SK-N-SH treated with all-trans-retinoic acid at 6 μM for 48 hours (cell line): ENCODE measurements around the gene ZNF486.

ENCODE experiments used
- ARNTL ChIP-seq: fragments of 450-650 bp; formaldehyde crosslinking; IDR thresholded peaks from 2 replicates; pipeline ENCODE4 v1.5.0; 2020; ENCODE audit warnings: low read depth, mild to moderate bottlenecking, moderate library complexity, borderline replicate concordance
- ESRRG ChIP-seq: fragments of 250-450 bp; sonication (Bioruptor Pico); IDR thresholded peaks from 2 replicates; pipeline ENCODE4 v1.6.1; 2021; ENCODE audit warnings: mild to moderate bottlenecking
- GLIS3 ChIP-seq: fragments of 250-450 bp; sonication (Bioruptor Pico); IDR thresholded peaks from 2 replicates; pipeline ENCODE4 v1.5.0; 2020; ENCODE audit warnings: mild to moderate bottlenecking, moderate library complexity
- TCF4 ChIP-seq: fragments of 250-450 bp; sonication (Bioruptor Pico); IDR thresholded peaks from 2 replicates; pipeline ENCODE4 v1.8.0; 2021; ENCODE audit warnings: mild to moderate bottlenecking, moderate library complexity, borderline replicate concordance
- TOX ChIP-seq: fragments of 250-450 bp; sonication (Bioruptor Pico); IDR thresholded peaks from 2 replicates; pipeline ENCODE4 v1.8.0; 2021; ENCODE audit warnings: mild to moderate bottlenecking, moderate library complexity, borderline replicate concordance
- ZNF70 ChIP-seq: fragments of 450-650 bp; formaldehyde crosslinking; IDR thresholded peaks from 2 replicates; pipeline ENCODE4 v1.5.0; 2020; ENCODE audit warnings: mild to moderate bottlenecking, moderate library complexity
- TF ChIP-seq, protein P1 (sequence below): fragments of 250-450 bp; sonication (Bioruptor Pico); IDR thresholded peaks from 2 replicates; pipeline ENCODE4 v1.8.0; 2020; ENCODE audit warnings: mild to moderate bottlenecking, moderate library complexity, borderline replicate concordance
- TF ChIP-seq, protein P2 (sequence below): fragments of 250-450 bp; sonication (Bioruptor Pico); IDR thresholded peaks from 2 replicates; pipeline ENCODE4 v1.5.1; 2020; ENCODE audit warnings: low read depth, mild to moderate bottlenecking, moderate library complexity

GRCh38 chr19:20244356-20244755, 77.3 kb downstream of the ZNF486 start:
- TF ChIP-seq ARNTL (CRISPR knock-in tag) (no peak), TCF4 (CRISPR knock-in tag) (no peak), ESRRG (CRISPR knock-in tag) (no peak), ZNF70 (CRISPR knock-in tag) (no peak), GLIS3 (no peak), TOX (CRISPR knock-in tag) (no peak)
- TF ChIP-seq, protein P1, sequence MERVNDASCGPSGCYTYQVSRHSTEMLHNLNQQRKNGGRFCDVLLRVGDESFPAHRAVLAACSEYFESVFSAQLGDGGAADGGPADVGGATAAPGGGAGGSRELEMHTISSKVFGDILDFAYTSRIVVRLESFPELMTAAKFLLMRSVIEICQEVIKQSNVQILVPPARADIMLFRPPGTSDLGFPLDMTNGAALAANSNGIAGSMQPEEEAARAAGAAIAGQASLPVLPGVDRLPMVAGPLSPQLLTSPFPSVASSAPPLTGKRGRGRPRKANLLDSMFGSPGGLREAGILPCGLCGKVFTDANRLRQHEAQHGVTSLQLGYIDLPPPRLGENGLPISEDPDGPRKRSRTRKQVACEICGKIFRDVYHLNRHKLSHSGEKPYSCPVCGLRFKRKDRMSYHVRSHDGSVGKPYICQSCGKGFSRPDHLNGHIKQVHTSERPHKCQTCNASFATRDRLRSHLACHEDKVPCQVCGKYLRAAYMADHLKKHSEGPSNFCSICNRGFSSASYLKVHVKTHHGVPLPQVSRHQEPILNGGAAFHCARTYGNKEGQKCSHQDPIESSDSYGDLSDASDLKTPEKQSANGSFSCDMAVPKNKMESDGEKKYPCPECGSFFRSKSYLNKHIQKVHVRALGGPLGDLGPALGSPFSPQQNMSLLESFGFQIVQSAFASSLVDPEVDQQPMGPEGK (CRISPR knock-in tag): no peak
- TF ChIP-seq, protein P2, sequence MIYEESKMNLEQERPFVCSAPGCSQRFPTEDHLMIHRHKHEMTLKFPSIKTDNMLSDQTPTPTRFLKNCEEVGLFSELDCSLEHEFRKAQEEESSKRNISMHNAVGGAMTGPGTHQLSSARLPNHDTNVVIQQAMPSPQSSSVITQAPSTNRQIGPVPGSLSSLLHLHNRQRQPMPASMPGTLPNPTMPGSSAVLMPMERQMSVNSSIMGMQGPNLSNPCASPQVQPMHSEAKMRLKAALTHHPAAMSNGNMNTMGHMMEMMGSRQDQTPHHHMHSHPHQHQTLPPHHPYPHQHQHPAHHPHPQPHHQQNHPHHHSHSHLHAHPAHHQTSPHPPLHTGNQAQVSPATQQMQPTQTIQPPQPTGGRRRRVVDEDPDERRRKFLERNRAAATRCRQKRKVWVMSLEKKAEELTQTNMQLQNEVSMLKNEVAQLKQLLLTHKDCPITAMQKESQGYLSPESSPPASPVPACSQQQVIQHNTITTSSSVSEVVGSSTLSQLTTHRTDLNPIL (CRISPR knock-in tag): no peak
